Measurements from ENCODE around the gene FERMT1.
A peak's percentile ranks its signal among the peaks of the same experiment; 100 is the strongest.
"Not testable (repeated sequence)": the region's sequence is repeated elsewhere in the genome, so short reads cannot be mapped to it uniquely, and the experiment has no call there.

The FERMT1 gene

DNA sequence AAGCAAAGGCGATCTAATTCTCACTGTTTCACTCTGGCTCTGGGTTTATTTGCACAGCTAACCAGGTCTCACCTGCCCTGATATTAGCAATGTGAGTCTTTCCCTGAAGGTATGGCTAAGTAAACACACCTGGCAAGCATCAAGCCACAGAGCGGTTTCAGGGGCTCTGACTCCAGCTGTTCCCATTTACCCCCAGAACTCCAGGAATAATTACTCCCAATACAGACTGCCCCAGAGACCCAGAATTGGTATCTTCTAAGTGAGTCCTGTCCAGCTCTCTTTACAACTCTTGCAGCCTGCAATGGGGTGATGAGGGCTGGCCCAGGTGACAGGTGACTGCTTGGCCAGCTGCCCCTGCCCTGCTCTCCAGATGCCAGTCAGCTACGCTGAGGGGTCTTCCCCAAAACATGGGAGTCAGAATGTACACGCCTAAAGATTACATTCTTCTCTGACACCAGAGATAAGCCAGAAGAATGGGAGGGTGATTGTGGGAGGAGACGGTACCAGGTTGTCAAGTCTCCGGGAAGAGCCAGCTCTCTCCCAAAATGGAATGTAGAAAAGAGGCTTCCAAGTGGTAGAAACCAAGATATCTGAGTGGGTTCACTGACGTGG, 64.0 kb downstream of the FERMT1 start:
- H3K27me3 ChIP-seq (ENCODE audit: insufficient read depth, insufficient read length), result peaks cover 2% of the 10 kb centered on the region
- no peak overlapping the region for H3K4me3 ChIP-seq (ENCODE audit: insufficient read length, low read depth)
- DNase-seq (ENCODE audit: low read depth, low spot score), result no peak
- no peaks in the 10 kb centered on the region for H3K4me1 ChIP-seq (ENCODE audit: insufficient read depth, insufficient read length)
- no peaks in the 10 kb centered on the region for H3K36me3 ChIP-seq (ENCODE audit: insufficient read depth, insufficient read length, low read length)
- TF ChIP-seq ZNF274 (IDR thresholded peaks at IDR 0.05; ENCODE audit: low read depth, low read length) (no peak), YY1 (IDR thresholded peaks at IDR 0.05; ENCODE audit: insufficient read depth, insufficient read length) (no peak), SUZ12 (IDR thresholded peaks at IDR 0.05; ENCODE audit: extremely low read depth, insufficient read depth, insufficient read length) (no peak)
- H3K9me3 ChIP-seq (ENCODE audit: insufficient read depth, low read length), result no peaks in the 10 kb centered on the region
- no peak overlapping the region for H3K9ac ChIP-seq (ENCODE audit: insufficient read length, low read depth)

DNA sequence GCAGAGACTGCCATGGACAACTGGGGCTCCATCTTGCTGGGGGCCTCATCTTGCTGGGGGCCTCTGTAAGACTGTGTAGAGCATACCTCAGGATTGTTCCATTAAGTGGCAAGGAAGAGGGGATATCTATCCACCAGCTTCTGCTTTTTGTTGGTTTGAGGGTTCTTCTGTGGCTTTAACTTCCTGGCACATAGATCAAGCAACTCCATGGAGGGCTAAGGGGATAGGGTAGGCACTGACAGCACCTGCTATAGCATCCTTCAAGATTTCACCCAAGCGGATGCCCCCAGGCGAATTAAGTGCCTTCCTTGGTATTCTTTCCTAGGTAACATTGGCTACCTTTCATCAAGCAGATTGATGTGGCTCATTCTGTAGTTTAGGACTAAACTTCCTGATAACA, 65.1 kb downstream of the FERMT1 start:
- TF ChIP-seq YY1 (IDR thresholded peaks at IDR 0.05; ENCODE audit: insufficient read depth, insufficient read length) (no peak), ZNF274 (IDR thresholded peaks at IDR 0.05; ENCODE audit: low read depth, low read length) (no peak), SUZ12 (IDR thresholded peaks at IDR 0.05; ENCODE audit: extremely low read depth, insufficient read depth, insufficient read length) (no peak)
- no peak for DNase-seq (ENCODE audit: low read depth, low spot score)

DNA sequence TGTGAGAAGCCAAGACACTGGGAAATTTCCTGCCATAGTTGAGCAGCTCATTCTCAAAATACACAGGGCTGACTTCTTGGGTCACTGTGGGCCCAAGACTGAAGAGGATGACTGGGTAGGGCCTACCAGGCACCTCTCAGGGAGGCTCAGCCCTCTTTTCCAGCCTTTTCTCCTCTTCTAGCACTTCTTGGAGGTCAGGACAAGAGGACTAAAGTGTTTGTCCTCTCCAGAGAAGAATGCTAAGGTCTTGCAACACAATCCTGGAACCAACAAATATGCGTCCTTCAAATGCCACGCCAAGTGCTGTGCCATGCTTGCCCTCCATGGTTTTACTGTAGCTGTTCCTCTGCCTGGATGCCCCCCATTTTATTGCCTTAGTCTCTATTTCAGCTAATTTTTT, 65.7 kb downstream of the FERMT1 start:
- no peak for TF ChIP-seq YY1 (IDR thresholded peaks at IDR 0.05; ENCODE audit: insufficient read depth, insufficient read length)
- no peak for TF ChIP-seq ZNF274 (IDR thresholded peaks at IDR 0.05; ENCODE audit: low read depth, low read length)
- TF ChIP-seq SUZ12 (IDR thresholded peaks at IDR 0.05; ENCODE audit: extremely low read depth, insufficient read depth, insufficient read length), result no peak
- Histone ChIP-seq H3K4me3 (ENCODE audit: insufficient read length, low read depth) (no peak overlapping the region), H3K9ac (ENCODE audit: insufficient read length, low read depth) (no peak overlapping the region), H3K9me3 (ENCODE audit: insufficient read depth, low read length) (no peaks in the 10 kb centered on the region), H3K4me1 (ENCODE audit: insufficient read depth, insufficient read length) (peaks cover 5% of the 10 kb centered on the region), H3K36me3 (ENCODE audit: insufficient read depth, insufficient read length, low read length) (no peaks in the 10 kb centered on the region), H3K27me3 (ENCODE audit: insufficient read depth, insufficient read length) (peaks cover 18% of the 10 kb centered on the region)
- no peak for DNase-seq (ENCODE audit: low read depth, low spot score)

More for the DNA sequence above, 65.1 kb downstream of the FERMT1 start:
- Histone ChIP-seq H3K4me3 (ENCODE audit: insufficient read length, low read depth) (no peak overlapping the region), H3K36me3 (ENCODE audit: insufficient read depth, insufficient read length, low read length) (no peaks in the 10 kb centered on the region), H3K4me1 (ENCODE audit: insufficient read depth, insufficient read length) (peaks cover 4% of the 10 kb centered on the region), H3K27me3 (ENCODE audit: insufficient read depth, insufficient read length) (peaks cover 13% of the 10 kb centered on the region), H3K9ac (ENCODE audit: insufficient read length, low read depth) (no peak overlapping the region), H3K9me3 (ENCODE audit: insufficient read depth, low read length) (no peaks in the 10 kb centered on the region)

DNA sequence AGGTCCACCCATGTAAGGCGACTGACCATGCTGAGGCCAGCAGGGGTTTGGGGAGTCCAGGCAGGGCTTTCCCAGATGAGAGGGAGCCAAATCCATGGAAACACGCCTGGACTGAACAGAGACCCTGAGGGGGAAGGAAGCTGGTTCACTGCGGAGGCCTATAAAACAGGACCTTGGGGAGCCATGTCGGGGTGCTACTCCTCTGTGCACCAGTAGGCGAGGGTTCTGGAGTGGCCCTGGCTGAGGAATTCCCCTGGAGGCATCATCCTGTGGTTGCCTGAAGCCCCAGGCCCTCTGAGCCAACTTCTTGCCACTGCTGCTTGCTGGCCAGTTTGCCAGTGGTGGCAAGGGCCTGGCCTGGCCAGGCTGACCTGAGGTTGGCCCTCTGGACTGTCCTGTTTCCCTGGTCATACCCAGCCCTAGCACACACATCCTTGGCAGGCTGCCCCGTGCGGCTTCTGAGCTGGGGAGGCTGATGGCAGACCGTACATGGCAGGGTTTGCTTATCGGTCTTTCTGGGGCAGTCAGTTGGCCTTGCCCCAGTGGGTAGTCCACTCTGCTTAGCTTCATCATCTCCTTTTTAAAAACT, 66.8 kb downstream of the FERMT1 start:
- Histone ChIP-seq H3K4me3 (ENCODE audit: insufficient read length, low read depth) (no peak overlapping the region), H3K4me1 (ENCODE audit: insufficient read depth, insufficient read length) (peaks cover 5% of the 10 kb centered on the region), H3K27me3 (ENCODE audit: insufficient read depth, insufficient read length) (peaks cover 29% of the 10 kb centered on the region), H3K9me3 (ENCODE audit: insufficient read depth, low read length) (no peaks in the 10 kb centered on the region), H3K9ac (ENCODE audit: insufficient read length, low read depth) (no peak overlapping the region), H3K36me3 (ENCODE audit: insufficient read depth, insufficient read length, low read length) (no peaks in the 10 kb centered on the region)
- DNase-seq (ENCODE audit: low read depth, low spot score), result no peak
- TF ChIP-seq ZNF274 (IDR thresholded peaks at IDR 0.05; ENCODE audit: low read depth, low read length), result no peak

DNA sequence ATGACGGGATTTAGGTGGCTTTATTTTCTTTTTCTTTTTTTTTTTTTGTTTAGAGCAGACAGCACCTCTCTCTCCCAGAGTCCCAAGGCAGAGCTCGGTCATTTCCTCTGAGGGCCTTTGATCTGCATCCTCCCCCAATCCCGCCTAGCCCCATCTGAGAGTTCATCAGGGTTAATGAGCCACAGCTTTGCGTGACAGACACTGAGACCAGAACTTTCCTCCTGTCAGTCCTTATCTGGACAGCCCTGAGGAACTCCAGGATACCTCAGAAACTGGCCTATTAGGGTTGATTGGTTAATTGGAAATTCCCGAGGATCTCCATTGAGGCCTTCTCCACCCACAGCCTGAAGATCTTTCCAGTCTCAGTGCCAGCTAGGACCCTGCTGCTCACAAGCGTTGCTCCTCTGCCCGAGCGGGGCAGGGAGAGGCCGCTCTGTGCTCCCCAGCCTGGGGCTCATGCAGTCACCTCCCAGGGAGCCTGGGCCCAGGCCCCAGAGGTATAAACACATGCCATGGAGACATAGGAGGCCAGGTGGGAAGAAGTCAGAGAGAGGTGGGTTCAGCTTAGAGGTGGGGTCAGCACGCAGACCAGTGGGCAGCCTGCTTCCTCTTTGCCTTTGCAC, 67.6 kb downstream of the FERMT1 start:
- H3K27me3 ChIP-seq (ENCODE audit: insufficient read depth, insufficient read length), result peaks cover 37% of the 10 kb centered on the region
- H3K4me3 ChIP-seq (ENCODE audit: insufficient read length, low read depth), result no peak overlapping the region
- no peaks in the 10 kb centered on the region for H3K36me3 ChIP-seq (ENCODE audit: insufficient read depth, insufficient read length, low read length)
- DNase-seq (ENCODE audit: low read depth, low spot score), result no peak
- no peaks in the 10 kb centered on the region for H3K9me3 ChIP-seq (ENCODE audit: insufficient read depth, low read length)
- no peak overlapping the region for H3K9ac ChIP-seq (ENCODE audit: insufficient read length, low read depth)
- no peak for TF ChIP-seq SUZ12 (IDR thresholded peaks at IDR 0.05; ENCODE audit: extremely low read depth, insufficient read depth, insufficient read length)
- no peak for TF ChIP-seq YY1 (IDR thresholded peaks at IDR 0.05; ENCODE audit: insufficient read depth, insufficient read length)
- no peak for TF ChIP-seq ZNF274 (IDR thresholded peaks at IDR 0.05; ENCODE audit: low read depth, low read length)
- H3K4me1 ChIP-seq (ENCODE audit: insufficient read depth, insufficient read length), result peaks cover 5% of the 10 kb centered on the region

DNA sequence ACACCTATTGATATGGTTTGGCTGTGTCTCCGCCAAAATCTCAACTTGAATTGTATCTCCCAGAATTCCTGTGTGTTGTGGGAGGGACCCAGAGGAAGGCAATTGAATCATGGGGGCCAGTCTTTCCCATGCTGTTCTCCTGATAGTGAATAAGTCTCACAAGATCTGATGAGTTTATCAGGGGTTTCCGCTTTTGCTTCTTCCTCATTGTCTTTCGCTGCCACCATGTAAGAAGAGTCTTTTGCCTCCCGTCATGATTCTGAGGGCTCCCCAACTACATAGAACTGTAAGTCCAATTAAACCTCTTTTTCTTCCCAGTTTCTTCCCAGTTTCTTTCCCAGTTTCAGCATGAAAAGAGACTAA, 68.2 kb downstream of the FERMT1 start:
- H3K27me3 ChIP-seq (ENCODE audit: insufficient read depth, insufficient read length), result peaks cover 43% of the 10 kb centered on the region
- not testable (repeated sequence) for DNase-seq (ENCODE audit: low read depth, low spot score); H3K4me3 ChIP-seq (ENCODE audit: insufficient read length, low read depth); H3K9me3 ChIP-seq (ENCODE audit: insufficient read depth, low read length); H3K4me1 ChIP-seq (ENCODE audit: insufficient read depth, insufficient read length); H3K9ac ChIP-seq (ENCODE audit: insufficient read length, low read depth); H3K36me3 ChIP-seq (ENCODE audit: insufficient read depth, insufficient read length, low read length)

DNA sequence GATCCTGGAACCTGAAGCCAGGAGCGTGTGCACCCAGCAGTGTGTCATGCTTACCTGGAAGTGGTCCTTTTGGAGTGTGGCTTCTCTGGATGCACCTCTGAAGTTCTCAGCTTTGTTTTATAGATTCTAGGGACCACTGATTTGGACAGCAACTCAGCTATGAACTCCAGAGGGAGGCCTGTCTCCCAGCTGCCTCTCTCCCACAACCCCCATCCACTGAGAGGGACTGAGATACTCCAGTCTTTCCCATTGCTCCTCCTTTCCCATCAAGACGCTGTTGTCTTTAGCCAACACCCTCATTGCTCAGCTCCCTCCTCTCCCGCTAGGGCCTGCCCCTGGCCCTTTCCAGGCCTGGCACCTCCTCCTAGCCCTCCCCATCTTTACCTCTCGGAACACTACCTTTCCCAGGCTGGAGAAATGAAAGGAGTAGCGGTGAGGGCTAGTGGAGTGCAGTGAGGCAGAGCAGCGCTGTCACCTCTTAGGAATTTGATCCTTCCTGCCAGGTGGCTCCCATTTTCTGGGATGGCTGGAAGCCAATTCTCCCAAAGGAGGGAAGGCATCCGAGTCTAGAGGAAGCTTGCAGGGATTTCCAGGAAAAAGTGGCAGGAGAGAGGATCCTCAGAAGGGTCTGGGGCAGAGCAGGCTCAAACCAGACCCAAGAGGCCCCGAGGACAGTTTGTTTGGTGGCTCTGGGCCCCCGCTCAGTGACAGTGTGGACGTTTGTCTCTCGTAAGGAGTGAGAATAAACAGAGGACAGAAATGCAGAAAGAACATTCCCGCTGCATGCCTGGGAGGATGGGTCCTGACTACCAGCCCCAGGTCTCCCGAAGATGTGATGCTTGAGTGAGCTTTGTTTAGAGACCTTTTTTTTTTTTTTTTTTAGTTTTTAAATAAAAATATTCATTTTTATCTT, 68.8 kb downstream of the FERMT1 start, which contains the start of gene LRRN4:
Gene LRRN4, minus strand, starts transcription at position 285 of the 913 bp plus-strand sequence. CDS start 1,261 bp downstream, outside the sequence.
- H3K9me3 ChIP-seq (ENCODE audit: insufficient read depth, low read length), result no peaks in the 10 kb centered on the region
- TF ChIP-seq ZNF274 (IDR thresholded peaks at IDR 0.05; ENCODE audit: low read depth, low read length), result no peak
- TF ChIP-seq YY1 (IDR thresholded peaks at IDR 0.05; ENCODE audit: insufficient read depth, insufficient read length), result no peak
- TF ChIP-seq SUZ12 (IDR thresholded peaks at IDR 0.05; ENCODE audit: extremely low read depth, insufficient read depth, insufficient read length), result no peak
- H3K27me3 ChIP-seq (ENCODE audit: insufficient read depth, insufficient read length), result peaks cover 44% of the 10 kb centered on the region
- no peak within 1 kb of the TSS for H3K9ac ChIP-seq (ENCODE audit: insufficient read length, low read depth)
- H3K36me3 ChIP-seq (ENCODE audit: insufficient read depth, insufficient read length, low read length), result no peaks in the 10 kb centered on the region
- H3K4me1 ChIP-seq (ENCODE audit: insufficient read depth, insufficient read length), result peaks cover 5% of the 10 kb centered on the region
- no peak within 1 kb of the TSS for H3K4me3 ChIP-seq (ENCODE audit: insufficient read length, low read depth)
- DNase-seq (ENCODE audit: low read depth, low spot score), result peak; percentile 58
